GM06990 (cell line): ENCODE data around the gene MED16.
A peak's percentile ranks its signal among the peaks of the same experiment; 100 is the strongest.

Experiments
- DNase-seq: peaks from one replicate; pipeline ENCODE4 v3.0.0-alpha.2; 2011; ENCODE audit not compliant: insufficient read length; ENCODE audit errors: extremely low read depth
- H3K27me3 ChIP-seq: replicated peaks from 2 replicates; pipeline ENCODE4 v1.6.0; 2011; ENCODE audit warnings: low read length; ENCODE audit not compliant: control insufficient read depth, insufficient read depth
- H3K36me3 ChIP-seq: 2 replicates; pipeline ENCODE4 v1.5.1; 2011; ENCODE audit warnings: low read length; ENCODE audit not compliant: control insufficient read depth, insufficient read depth
- H3K4me3 ChIP-seq: replicated peaks from 2 replicates; pipeline ENCODE4 v1.5.1; 2011; ENCODE audit warnings: low read depth, mild to moderate bottlenecking, control low read depth, low read length
- CTCF ChIP-seq: IDR thresholded peaks from 2 replicates; pipeline ENCODE4 v1.5.1; 2011; ENCODE audit warnings: low read length, control low read depth, mild to moderate bottlenecking, inconsistent platforms; ENCODE audit not compliant: insufficient read depth, poor library complexity, severe bottlenecking

The MED16 gene

GRCh38 chr19:919199-920050 is 26.4 kb upstream of the MED16 start:
- Histone ChIP-seq H3K36me3 (no peaks in the 10 kb centered on the region), H3K27me3 (no peaks in the 10 kb centered on the region; the same call in 1 of the 2 replicates), H3K4me3 (peak overlapping the region; percentile 53)
- TF ChIP-seq CTCF, result no peak
- DNase-seq, result peak; percentile 69

DNA sequence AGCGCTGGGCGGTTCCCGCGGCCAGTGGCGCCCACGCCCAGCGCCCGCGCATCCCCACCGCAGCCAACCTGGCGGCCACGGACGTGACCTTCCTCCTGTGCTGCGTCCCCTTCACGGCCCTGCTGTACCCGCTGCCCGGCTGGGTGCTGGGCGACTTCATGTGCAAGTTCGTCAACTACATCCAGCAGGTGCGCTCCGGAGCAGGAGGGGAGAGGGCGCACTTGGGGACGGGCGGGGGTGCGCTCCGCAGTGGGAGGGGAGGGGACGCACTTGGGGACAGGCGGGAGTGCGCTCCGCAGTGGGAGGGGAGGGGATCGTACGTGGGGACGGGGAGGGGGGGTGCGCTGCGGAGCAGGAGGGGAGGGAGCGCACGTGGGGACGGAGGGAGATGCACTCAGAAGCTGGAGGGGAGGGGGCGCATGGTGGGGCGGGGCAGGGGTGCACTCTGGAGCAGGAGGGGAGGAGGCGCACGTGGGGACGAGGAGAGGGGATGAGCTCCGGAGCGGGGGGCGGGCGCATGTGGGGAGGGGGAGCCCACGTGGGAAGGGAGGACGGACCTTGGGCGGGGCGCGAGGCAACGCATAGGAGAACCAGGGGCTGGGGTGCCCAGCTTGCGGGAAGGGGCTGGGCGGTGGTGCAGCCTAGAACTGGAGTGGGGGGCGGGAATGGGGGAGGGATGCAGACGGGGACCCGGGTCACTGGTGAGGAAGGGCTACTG is 25.7 kb upstream of the MED16 start:
- no peak for TF ChIP-seq CTCF
- DNase-seq, result no peak
- Histone ChIP-seq H3K36me3 (no peaks in the 10 kb centered on the region), H3K4me3 (no peak overlapping the region), H3K27me3 (no peaks in the 10 kb centered on the region; the same call in 1 of the 2 replicates)

DNA sequence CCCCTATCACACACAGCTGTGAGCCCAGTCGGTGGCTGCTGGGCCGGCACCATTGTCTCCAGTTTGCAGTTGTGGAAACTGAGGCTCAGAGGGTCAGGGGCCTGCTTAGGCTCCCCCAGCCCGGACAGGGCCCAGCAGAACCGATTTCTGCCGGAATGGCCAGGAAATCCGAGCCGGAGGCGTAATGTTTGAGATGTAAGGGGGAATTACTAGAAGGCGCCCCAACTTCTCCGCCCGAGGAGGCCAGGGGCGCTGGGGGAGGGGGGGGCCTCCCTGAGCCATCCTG is 25.1 kb upstream of the MED16 start:
- H3K36me3 ChIP-seq, result no peaks in the 10 kb centered on the region
- no peak for DNase-seq
- TF ChIP-seq CTCF, result no peak
- no peak overlapping the region for H3K4me3 ChIP-seq
- H3K27me3 ChIP-seq, result no peaks in the 10 kb centered on the region; the same call in 1 of the 2 replicates

- TF ChIP-seq CTCF, result peak; percentile 64
- peak within 1 kb of the TSS; percentile 8; the same call in 1 of the 2 replicates for H3K4me3 ChIP-seq
- DNase-seq, result peak; percentile 75
- H3K27me3 ChIP-seq, result no peaks in the 10 kb centered on the region; the same call in 1 of the 2 replicates
- no peaks in the 10 kb centered on the region for H3K36me3 ChIP-seq
Measured at GRCh38 chr19:917323-918151, 24.6 kb upstream of the MED16 start, which contains the start of gene KISS1R. Gene KISS1R, plus strand, starts transcription at chr19:917333. Its CDS starts 170 bp downstream, at chr19:917503.

- DNase-seq, result no peak
- H3K4me3 ChIP-seq, result peak overlapping the region; percentile 8; the same call in 1 of the 2 replicates
- no peak for TF ChIP-seq CTCF
- no peaks in the 10 kb centered on the region; the same call in 1 of the 2 replicates for H3K27me3 ChIP-seq
- H3K36me3 ChIP-seq, result no peaks in the 10 kb centered on the region
Measured at GRCh38 chr19:916645-917322, 23.8 kb upstream of the MED16 start.
